ENCODE results near the gene IFT122.

The IFT122 gene

GRCh38 chr3:129558081-129558771, 118.2 kb downstream of the IFT122 start:
- no peak for TF ChIP-seq CTCF (IDR thresholded peaks at IDR 0.05; ENCODE audit: low read depth, low read length)
- no peak for DNase-seq (ENCODE audit: extremely low read depth, low read depth)

- DNase-seq (ENCODE audit: extremely low read depth, low read depth), result peak; percentile 79
- TF ChIP-seq CTCF (IDR thresholded peaks at IDR 0.05; ENCODE audit: low read depth, low read length), result no peak
These were observed 118.9 kb downstream of the IFT122 start for GRCh38 chr3:129558772-129559564.

- DNase-seq (ENCODE audit: extremely low read depth, low read depth), result no peak
- no peak for TF ChIP-seq CTCF (IDR thresholded peaks at IDR 0.05; ENCODE audit: low read depth, low read length)
These were observed 119.6 kb downstream of the IFT122 start for GRCh38 chr3:129559565-129560079.

GRCh38 chr3:129560269-129560787, 120.3 kb downstream of the IFT122 start:
- peak; percentile 32 for DNase-seq (ENCODE audit: extremely low read depth, low read depth)
- no peak for TF ChIP-seq CTCF (IDR thresholded peaks at IDR 0.05; ENCODE audit: low read depth, low read length)

- DNase-seq (ENCODE audit: extremely low read depth, low read depth), result peak; percentile 82
- no peak for TF ChIP-seq CTCF (IDR thresholded peaks at IDR 0.05; ENCODE audit: low read depth, low read length)
These were observed 121.0 kb downstream of the IFT122 start for GRCh38 chr3:129560911-129561594.

- no peak for TF ChIP-seq CTCF (IDR thresholded peaks at IDR 0.05; ENCODE audit: low read depth, low read length)
These were observed 121.7 kb downstream of the IFT122 start for GRCh38 chr3:129561619-129562248.

More at GRCh38 chr3:129561619-129562248, 121.7 kb downstream of the IFT122 start:
- DNase-seq (ENCODE audit: extremely low read depth, low read depth), result no peak

Measured in AG09319 (cell line).